ENCODE measurements around the gene MMAB.

DNA sequence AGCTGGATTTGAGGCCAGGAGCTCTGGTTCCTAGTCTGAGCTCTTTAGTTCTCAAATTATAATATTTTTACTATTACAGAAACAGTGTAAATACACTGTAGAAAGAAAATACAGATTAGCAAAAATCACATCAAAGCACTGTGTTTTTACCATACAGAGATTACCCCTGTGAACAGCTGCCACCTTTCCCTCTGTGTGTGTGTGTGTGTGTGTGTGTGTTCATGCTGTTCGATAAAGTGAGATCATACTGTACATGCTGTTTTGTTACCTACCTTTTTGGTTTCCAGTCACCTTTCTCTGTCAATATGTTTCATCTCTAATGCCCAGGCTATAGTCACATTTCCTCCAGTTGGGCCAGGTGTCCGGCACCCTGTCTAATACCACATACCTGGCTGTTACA is 27.2 kb upstream of the MMAB start:
- no peak for TF ChIP-seq JUND (IDR thresholded peaks at IDR 0.05)
- TF ChIP-seq MAX (IDR thresholded peaks at IDR 0.05): no peak
- no peak for TF ChIP-seq CTCF (IDR thresholded peaks at IDR 0.05; ENCODE audit: low read depth, low read length, missing input control)
- TF ChIP-seq TAF1 (conservative IDR thresholded peaks at IDR 0.05): no peak
- no peak for TF ChIP-seq RAD21 (IDR thresholded peaks at IDR 0.05)
- TF ChIP-seq, protein P1, sequence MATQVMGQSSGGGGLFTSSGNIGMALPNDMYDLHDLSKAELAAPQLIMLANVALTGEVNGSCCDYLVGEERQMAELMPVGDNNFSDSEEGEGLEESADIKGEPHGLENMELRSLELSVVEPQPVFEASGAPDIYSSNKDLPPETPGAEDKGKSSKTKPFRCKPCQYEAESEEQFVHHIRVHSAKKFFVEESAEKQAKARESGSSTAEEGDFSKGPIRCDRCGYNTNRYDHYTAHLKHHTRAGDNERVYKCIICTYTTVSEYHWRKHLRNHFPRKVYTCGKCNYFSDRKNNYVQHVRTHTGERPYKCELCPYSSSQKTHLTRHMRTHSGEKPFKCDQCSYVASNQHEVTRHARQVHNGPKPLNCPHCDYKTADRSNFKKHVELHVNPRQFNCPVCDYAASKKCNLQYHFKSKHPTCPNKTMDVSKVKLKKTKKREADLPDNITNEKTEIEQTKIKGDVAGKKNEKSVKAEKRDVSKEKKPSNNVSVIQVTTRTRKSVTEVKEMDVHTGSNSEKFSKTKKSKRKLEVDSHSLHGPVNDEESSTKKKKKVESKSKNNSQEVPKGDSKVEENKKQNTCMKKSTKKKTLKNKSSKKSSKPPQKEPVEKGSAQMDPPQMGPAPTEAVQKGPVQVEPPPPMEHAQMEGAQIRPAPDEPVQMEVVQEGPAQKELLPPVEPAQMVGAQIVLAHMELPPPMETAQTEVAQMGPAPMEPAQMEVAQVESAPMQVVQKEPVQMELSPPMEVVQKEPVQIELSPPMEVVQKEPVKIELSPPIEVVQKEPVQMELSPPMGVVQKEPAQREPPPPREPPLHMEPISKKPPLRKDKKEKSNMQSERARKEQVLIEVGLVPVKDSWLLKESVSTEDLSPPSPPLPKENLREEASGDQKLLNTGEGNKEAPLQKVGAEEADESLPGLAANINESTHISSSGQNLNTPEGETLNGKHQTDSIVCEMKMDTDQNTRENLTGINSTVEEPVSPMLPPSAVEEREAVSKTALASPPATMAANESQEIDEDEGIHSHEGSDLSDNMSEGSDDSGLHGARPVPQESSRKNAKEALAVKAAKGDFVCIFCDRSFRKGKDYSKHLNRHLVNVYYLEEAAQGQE (IDR thresholded peaks at IDR 0.05): no peak
